PC-9 (cell line): Measurements from ENCODE around the gene ARHGEF28. TPM values are rescaled to one million over a fixed set of nuclear protein-coding genes. Genes with fewer than 3 reads are reported as not detected.
A peak's percentile ranks its signal among the peaks of the same experiment; 100 is the strongest.

Experiments used
- BruUV-seq: library from RNA; stranded (reverse); fragments of 400-500 nt; replicated peaks from 2 replicates; lab custom pipeline; 2021; lab: Mats Ljungman, UMichigan
- CTCF ChIA-PET: fragments of 300-600 bp; sonication (Branson Sonifier 250); formaldehyde crosslinking; loops from one replicate; lab custom pipeline; 2022; ENCODE audit warnings: antibody characterized with exemption; lab: Charles Lee
- POLR2A ChIA-PET: fragments of 300-600 bp; sonication (Branson Sonifier 250); formaldehyde crosslinking; loops from one replicate; lab custom pipeline; 2022; ENCODE audit warnings: antibody characterized with exemption; ENCODE audit not compliant: unreplicated experiment; lab: Charles Lee
- DNase-seq, 2 experiments: peaks; one replicate each; pipeline versions ENCODE4 v3.0.0 to v3.0.0-alpha.2; 2015 to 2022; ENCODE audit warnings: mixed read lengths in 1 of 2
- H2AFZ ChIP-seq: fragments of 200-600 bp; sonication (generic); 2 replicates; pipeline ENCODE4 v1.8.1; 2017; ENCODE audit warnings: antibody characterized with exemption
- H3F3A ChIP-seq: fragments of 200-600 bp; sonication (generic); 2 replicates; pipeline ENCODE4 v1.8.1; 2017; ENCODE audit warnings: antibody characterized with exemption, mild to moderate bottlenecking, low read depth; ENCODE audit not compliant: insufficient read depth
- H3K27ac ChIP-seq: fragments of 200-600 bp; sonication (generic); 2 replicates; pipeline ENCODE4 v1.6.1; 2016; ENCODE audit warnings: mixed run types
- H3K27me3 ChIP-seq: fragments of 200-600 bp; sonication (generic); 2 replicates; pipeline ENCODE4 v1.6.1; 2016; ENCODE audit warnings: low read depth, mixed run types; ENCODE audit not compliant: insufficient read depth
- H3K36me3 ChIP-seq: fragments of 200-600 bp; sonication (generic); 2 replicates; pipeline ENCODE4 v1.6.1; 2016; ENCODE audit warnings: low read depth, mixed run types
- H3K4me1 ChIP-seq: fragments of 200-600 bp; sonication (generic); replicated peaks from 2 replicates; pipeline ENCODE4 v1.6.1; 2016; ENCODE audit warnings: mixed run types; ENCODE audit not compliant: insufficient read depth
- H3K4me2 ChIP-seq: fragments of 200-600 bp; sonication (generic); 2 replicates; pipeline ENCODE4 v1.6.1; 2017; ENCODE audit warnings: mixed run types
- H3K4me3 ChIP-seq: fragments of 200-600 bp; sonication (generic); 2 replicates; pipeline ENCODE4 v1.6.1; 2016; ENCODE audit warnings: mixed run types
- H3K79me2 ChIP-seq: fragments of 200-600 bp; sonication (generic); 2 replicates; pipeline ENCODE4 v1.6.1; 2017; ENCODE audit warnings: low read depth, mixed run types
- H3K9me2 ChIP-seq: fragments of 200-600 bp; sonication (generic); 2 replicates; pipeline ENCODE4 v1.8.1; 2017; ENCODE audit warnings: mild to moderate bottlenecking; ENCODE audit not compliant: insufficient read depth
- H3K9me3 ChIP-seq: fragments of 200-600 bp; sonication (generic); 2 replicates; pipeline ENCODE4 v1.8.1; 2016; ENCODE audit warnings: low read depth; ENCODE audit not compliant: insufficient read depth
- H4K20me1 ChIP-seq: fragments of 200-600 bp; sonication (generic); 2 replicates; pipeline ENCODE4 v1.8.1; 2017; ENCODE audit not compliant: insufficient read depth
- CTCF ChIP-seq: fragments of 200-600 bp; sonication (generic); conservative IDR thresholded peaks from 2 replicates; pipeline ENCODE4 v1.6.1; 2017; ENCODE audit warnings: mixed run types, antibody characterized with exemption, mild to moderate bottlenecking, moderate library complexity
- EZH2 ChIP-seq: fragments of 200-600 bp; sonication (generic); IDR thresholded peaks from 2 replicates; pipeline ENCODE4 v1.8.0; 2017; ENCODE audit warnings: antibody characterized with exemption, low read depth
- intact Hi-C: fragments of 100-400 bp; cut with micrococcal nuclease; formaldehyde crosslinking; loops from one replicate; pipeline ENCODE4 v1.10.0; 2022; ENCODE audit not compliant: unreplicated experiment
- total RNA-seq: library from RNA; stranded (reverse); gene quantifications from 2 replicates; pipeline ENCODE4 v1.2.3, GENCODE V29; 2021

ARHGEF28 gene
- total RNA-seq, 1 experiment from 2014 or later = 77.5 TPM

- no peak overlapping the region for H3K27ac ChIP-seq
- H3K36me3 ChIP-seq = peaks cover 29% of the 10 kb centered on the region
- no peaks in the 10 kb centered on the region for H4K20me1 ChIP-seq
- no peak overlapping the region for H3K4me2 ChIP-seq
- ChIA-PET CTCF (no interaction called here), POLR2A (no interaction called here)
- intact Hi-C loops = no loop called here
- no peak for DNase-seq
- H3K79me2 ChIP-seq = peaks cover 75% of the 10 kb centered on the region
- H3K9me3 ChIP-seq = peaks cover 7% of the 10 kb centered on the region
- H3K27me3 ChIP-seq = no peaks in the 10 kb centered on the region
- H3K9me2 ChIP-seq = no peaks in the 10 kb centered on the region
- no peak overlapping the region for H2AFZ ChIP-seq
- no peak overlapping the region for H3K4me3 ChIP-seq
- H3K4me1 ChIP-seq = peaks cover 31% of the 10 kb centered on the region
- peaks cover 28% of the 10 kb centered on the region for H3F3A ChIP-seq
- BruUV-seq = no TSS peak
- TF ChIP-seq CTCF (no peak), EZH2 (no peak)
Measured at GRCh38 chr5:73705364-73705763, 79.4 kb downstream of the ARHGEF28 start.

- intact Hi-C loops = no loop called here
- Histone ChIP-seq H3K4me3 (no peak overlapping the region), H3K9me3 (peaks cover 7% of the 10 kb centered on the region), H3K4me1 (peaks cover 16% of the 10 kb centered on the region), H3K36me3 (peaks cover 28% of the 10 kb centered on the region), H3K79me2 (peaks cover 88% of the 10 kb centered on the region), H2AFZ (no peak overlapping the region), H3F3A (peaks cover 17% of the 10 kb centered on the region), H3K4me2 (no peak overlapping the region), H3K9me2 (no peaks in the 10 kb centered on the region), H4K20me1 (no peaks in the 10 kb centered on the region), H3K27me3 (no peaks in the 10 kb centered on the region), H3K27ac (no peak overlapping the region)
- CTCF ChIA-PET = no interaction called here
- POLR2A ChIA-PET = interaction anchor here (0.6 kb wide), 3 partner anchors 122 to 1970 kb away, joined by 4 to 6 read pairs (median 5); no protein-coding TSS in a partner anchor
- no peak for DNase-seq
- no TSS peak for BruUV-seq
- no peak for TF ChIP-seq EZH2
Measured at GRCh38 chr5:73706963-73707362, 81.0 kb downstream of the ARHGEF28 start.

- TF ChIP-seq CTCF = no peak
- TF ChIP-seq EZH2 = no peak
- no peak overlapping the region for H3K4me3 ChIP-seq
- H4K20me1 ChIP-seq = 0 out of 2 replicates have a peak, but pooled peaks cover 4% of the 10 kb centered on the region
- H3K27me3 ChIP-seq = no peaks in the 10 kb centered on the region
- H3K79me2 ChIP-seq = peaks cover 83% of the 10 kb centered on the region
- H3K4me2 ChIP-seq = no peak overlapping the region
- H3K4me1 ChIP-seq = 0 out of 2 replicates have a peak, but pooled peaks cover 3% of the 10 kb centered on the region
- H2AFZ ChIP-seq = no peak overlapping the region
- peaks cover 7% of the 10 kb centered on the region for H3K9me3 ChIP-seq
- BruUV-seq = no TSS peak
- H3F3A ChIP-seq = peaks cover 13% of the 10 kb centered on the region
- peaks cover 22% of the 10 kb centered on the region for H3K36me3 ChIP-seq
- peak in 1 of 2 experiments; percentile 70 for DNase-seq
- no peak overlapping the region for H3K27ac ChIP-seq
- POLR2A ChIA-PET = interaction anchor here (0.6 kb wide), 1 partner anchor 70 kb away, joined by 7 read pairs; no protein-coding TSS in a partner anchor
- no peaks in the 10 kb centered on the region for H3K9me2 ChIP-seq
- intact Hi-C loops = no loop called here
- CTCF ChIA-PET = no interaction called here
Measured at GRCh38 chr5:73709536-73710129, 83.6 kb downstream of the ARHGEF28 start.
